T-cell (primary cell): ENCODE measurements around the gene VIL1. TPM values are rescaled to one million over a fixed set of nuclear protein-coding genes. Genes with fewer than 3 reads are reported as not detected.

Source experiments
- ATAC-seq, 4 experiments: fragments of 200-7000 bp in 3 of 4; fragments of 150-1000 bp in 1 of 4; cut with Tn5 transposase; replicated peaks in 1 of 4; 1 replicate in 3 of 4; 2 replicates in 1 of 4; pipeline ENCODE4 v1.10.0; 2021; ENCODE audit warnings: moderate library complexity in 3 of 4, mild to moderate bottlenecking in 2 of 4, moderate number of reproducible peaks in 1 of 4
- CTCF ChIA-PET, 2 donors: fragments of 300-600 bp; sonication (Branson Sonifier 250); formaldehyde crosslinking; loops; one replicate each; lab custom pipeline; 2022; ENCODE audit warnings: antibody characterized with exemption in 2 of 2; lab: Charles Lee
- POLR2A ChIA-PET, 2 donors: fragments of 300-600 bp; sonication (Branson Sonifier 250); formaldehyde crosslinking; loops; one replicate each; lab custom pipeline; 2022; ENCODE audit warnings: antibody characterized with exemption in 2 of 2; lab: Charles Lee
- DNase-seq, 35 experiments: peaks; one replicate each; pipeline versions ENCODE4 v3.0.0 to v3.0.0-alpha.2; 2013 to 2023
- H3K27ac ChIP-seq: one replicate; pipeline ENCODE4 v1.5.1; 2013; ENCODE audit warnings: low read length
- H3K27me3 ChIP-seq, 2 experiments: replicated peaks in 1 of 2; 1 replicate in 1 of 2; 2 replicates in 1 of 2; pipeline versions ENCODE4 v1.6.1 to v1.7.0; 2013; ENCODE audit warnings: low read length in 1 of 2, mixed read lengths in 1 of 2; ENCODE audit not compliant: control insufficient read depth in 2 of 2, insufficient read depth in 2 of 2; ENCODE audit errors: extremely low read depth in 1 of 2
- H3K36me3 ChIP-seq, 2 donors: 1 replicate in 1 of 2; 2 replicates in 1 of 2; pipeline versions ENCODE4 v1.6.1 to v1.7.0; 2013; ENCODE audit warnings: low read length in 1 of 2; ENCODE audit not compliant: control insufficient read depth in 2 of 2, insufficient read depth in 1 of 2; ENCODE audit errors: extremely low read depth in 1 of 2
- H3K4me1 ChIP-seq, 2 experiments: 1 replicate in 1 of 2; 2 replicates in 1 of 2; pipeline versions ENCODE4 v1.6.1 to v1.7.0; 2013; ENCODE audit warnings: low read length in 2 of 2, mixed read lengths in 1 of 2; ENCODE audit not compliant: insufficient read depth in 2 of 2, control insufficient read depth in 1 of 2; ENCODE audit errors: extremely low read depth in 1 of 2
- H3K4me3 ChIP-seq, 2 donors: 1 replicate in 1 of 2; 2 replicates in 1 of 2; pipeline versions ENCODE4 v1.5.1 to v1.7.0; 2013; ENCODE audit warnings: mild to moderate bottlenecking in 2 of 2, low read length in 1 of 2, moderate library complexity in 1 of 2; ENCODE audit not compliant: control insufficient read depth in 1 of 2; ENCODE audit errors: extremely low read depth in 1 of 2
- H3K9me3 ChIP-seq: 2 replicates; pipeline ENCODE4 v1.7.0; 2013
- H3K27ac Mint-ChIP-seq, 2 donors: one replicate each; pipeline ENCODE4 v1.8.0; 2020 to 2021; ENCODE audit warnings: mild to moderate bottlenecking in 2 of 2, mixed read lengths in 2 of 2
- H3K27me3 Mint-ChIP-seq, 2 donors: one replicate each; pipeline ENCODE4 v1.8.0; 2021 to 2022; ENCODE audit warnings: mixed read lengths in 2 of 2
- H3K36me3 Mint-ChIP-seq: one replicate; pipeline ENCODE4 v1.8.0; 2021; ENCODE audit warnings: mixed read lengths
- H3K4me1 Mint-ChIP-seq, 3 donors: one replicate each; pipeline ENCODE4 v1.8.0; 2020 to 2022; ENCODE audit warnings: mixed read lengths in 3 of 3, mild to moderate bottlenecking in 1 of 3
- H3K4me3 Mint-ChIP-seq, 3 donors: one replicate each; pipeline ENCODE4 v1.8.0; 2020 to 2022; ENCODE audit warnings: mild to moderate bottlenecking in 3 of 3, mixed read lengths in 3 of 3, moderate library complexity in 3 of 3
- H3K9me3 Mint-ChIP-seq, 3 donors: one replicate each; pipeline ENCODE4 v1.8.0; 2020 to 2022; ENCODE audit warnings: mixed read lengths in 3 of 3
- WGBS: methylation state at CpG from one replicate; pipeline ENCODE4 v1.1.5; 2013; ENCODE audit warnings: missing lambda C conversion rate; ENCODE audit not compliant: insufficient coverage; 5-methylcytosine and 5-hydroxymethylcytosine counted together
- total RNA-seq, 35 experiments: library from RNA in 6 of 35; stranded (reverse) in 6 of 35; fragments of 120-200 nt in 1 of 35; gene quantifications; one replicate each; pipeline versions ENCODE4 v1.2.1 to v1.2.4 and lab custom pipeline; 2013 to 2026

VIL1 gene
- total RNA-seq, 5 donors from 2014 or later (not counting 1 experiment from before 2014, with no cell fraction given) = 0.23 to 0.67 (median 0.51) TPM

DNA sequence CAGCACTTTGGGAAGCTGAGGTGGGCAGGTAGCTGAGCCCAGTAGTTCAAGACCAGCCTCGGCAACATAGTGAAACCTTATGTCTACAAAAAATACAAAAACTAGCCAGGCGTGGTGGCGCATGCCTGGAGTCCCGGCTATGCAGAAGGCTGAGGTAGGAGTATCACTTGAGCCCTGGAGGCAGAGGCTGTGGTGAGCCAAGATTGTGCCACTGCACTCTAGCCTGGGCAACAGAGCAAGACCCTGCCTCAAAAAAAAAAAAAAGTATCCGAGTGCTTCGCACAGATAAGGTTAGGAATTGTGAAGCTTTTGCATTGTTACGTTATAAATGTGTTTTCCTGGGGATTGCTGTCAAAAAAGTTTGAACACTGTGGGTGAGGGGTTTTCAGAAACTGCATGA, 15.1 kb upstream of the VIL1 start:
- H3K4me3 ChIP-seq = no peak overlapping the region
- POLR2A ChIA-PET = no interaction called here
- no peaks in the 10 kb centered on the region for H3K9me3 Mint-ChIP-seq
- H3K27me3 Mint-ChIP-seq = no peaks in the 10 kb centered on the region
- H3K36me3 ChIP-seq = peaks cover 14 to 33% of the 10 kb centered on the region in 2 donors
- H3K27me3 ChIP-seq = no peaks in the 10 kb centered on the region
- ATAC-seq (no peak), DNase-seq (no peak)
- CTCF ChIA-PET = interaction anchor here in 1 of 2 donors (0.5 to 0.7 kb wide), 2 partner anchors 173 to 245 kb away, joined by 3 read pairs; no protein-coding TSS in a partner anchor
- H3K27ac Mint-ChIP-seq = peak overlapping the region; percentile 49 to 84
- H3K4me1 ChIP-seq = peaks cover 22 to 82% of the 10 kb centered on the region in 2 experiments
- peaks cover 13% of the 10 kb centered on the region for H3K36me3 Mint-ChIP-seq
- H3K9me3 ChIP-seq = no peaks in the 10 kb centered on the region
- peak overlapping the region in 2 of 3 donors; percentile 31 to 32 for H3K4me3 Mint-ChIP-seq
- no peak overlapping the region for H3K27ac ChIP-seq
- 96% methylated on average over 3 of the region's 7 CpGs for WGBS
- H3K4me1 Mint-ChIP-seq = peaks cover 52 to 61% (median 59%) of the 10 kb centered on the region in 3 donors

DNA sequence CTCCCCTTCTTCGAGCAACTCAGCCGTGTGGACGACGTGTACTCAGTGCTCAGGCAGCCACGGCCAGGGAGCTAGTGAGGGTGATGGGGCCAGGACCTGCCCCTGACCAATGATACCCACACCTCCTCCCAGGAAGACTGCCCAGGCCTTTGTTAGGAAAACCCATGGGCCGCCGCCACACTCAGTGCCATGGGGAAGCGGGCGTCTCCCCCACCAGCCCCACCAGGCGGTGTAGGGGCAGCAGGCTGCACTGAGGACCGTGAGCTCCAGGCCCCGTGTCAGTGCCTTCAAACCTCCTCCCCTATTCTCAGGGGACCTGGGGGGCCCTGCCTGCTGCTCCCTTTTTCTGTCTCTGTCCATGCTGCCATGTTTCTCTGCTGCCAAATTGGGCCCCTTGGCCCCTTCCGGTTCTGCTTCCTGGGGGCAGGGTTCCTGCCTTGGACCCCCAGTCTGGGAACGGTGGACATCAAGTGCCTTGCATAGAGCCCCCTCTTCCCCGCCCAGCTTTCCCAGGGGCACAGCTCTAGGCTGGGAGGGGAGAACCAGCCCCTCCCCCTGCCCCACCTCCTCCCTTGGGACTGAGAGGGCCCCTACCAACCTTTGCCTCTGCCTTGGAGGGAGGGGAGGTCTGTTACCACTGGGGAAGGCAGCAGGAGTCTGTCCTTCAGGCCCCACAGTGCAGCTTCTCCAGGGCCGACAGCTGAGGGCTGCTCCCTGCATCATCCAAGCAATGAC, 14.4 kb upstream of the VIL1 start:
- ATAC-seq (no peak), DNase-seq (peak in 1 of 35 experiments; percentile 7)
- no peaks in the 10 kb centered on the region for H3K27me3 ChIP-seq
- no peak overlapping the region for H3K4me3 ChIP-seq
- ChIA-PET CTCF (interaction anchor here (0.5 to 1.1 kb wide), 6 partner anchors 8 to 244 kb away, joined by 3 to 4 read pairs (median 3); no protein-coding TSS in a partner anchor), POLR2A (interaction anchor here in 1 of 2 donors (0.7 kb wide), 2 partner anchors 16 to 137 kb away, joined by 3 to 4 read pairs; no protein-coding TSS in a partner anchor)
- H3K4me1 ChIP-seq = peaks cover 22 to 76% of the 10 kb centered on the region in 2 experiments
- no peaks in the 10 kb centered on the region for H3K9me3 Mint-ChIP-seq
- H3K4me3 Mint-ChIP-seq = peak overlapping the region in 1 of 3 donors; percentile 32
- peak overlapping the region in 1 of 2 donors; percentile 49 for H3K27ac Mint-ChIP-seq
- H3K9me3 ChIP-seq = no peaks in the 10 kb centered on the region
- peaks cover 13% of the 10 kb centered on the region for H3K36me3 Mint-ChIP-seq
- H3K4me1 Mint-ChIP-seq = peaks cover 52 to 61% (median 59%) of the 10 kb centered on the region in 3 donors
- peaks cover 14 to 33% of the 10 kb centered on the region in 2 donors for H3K36me3 ChIP-seq
- H3K27ac ChIP-seq = peak overlapping the region; percentile 23
- no peaks in the 10 kb centered on the region for H3K27me3 Mint-ChIP-seq
- 83% methylated on average over 10 of the region's 16 CpGs for WGBS

DNA sequence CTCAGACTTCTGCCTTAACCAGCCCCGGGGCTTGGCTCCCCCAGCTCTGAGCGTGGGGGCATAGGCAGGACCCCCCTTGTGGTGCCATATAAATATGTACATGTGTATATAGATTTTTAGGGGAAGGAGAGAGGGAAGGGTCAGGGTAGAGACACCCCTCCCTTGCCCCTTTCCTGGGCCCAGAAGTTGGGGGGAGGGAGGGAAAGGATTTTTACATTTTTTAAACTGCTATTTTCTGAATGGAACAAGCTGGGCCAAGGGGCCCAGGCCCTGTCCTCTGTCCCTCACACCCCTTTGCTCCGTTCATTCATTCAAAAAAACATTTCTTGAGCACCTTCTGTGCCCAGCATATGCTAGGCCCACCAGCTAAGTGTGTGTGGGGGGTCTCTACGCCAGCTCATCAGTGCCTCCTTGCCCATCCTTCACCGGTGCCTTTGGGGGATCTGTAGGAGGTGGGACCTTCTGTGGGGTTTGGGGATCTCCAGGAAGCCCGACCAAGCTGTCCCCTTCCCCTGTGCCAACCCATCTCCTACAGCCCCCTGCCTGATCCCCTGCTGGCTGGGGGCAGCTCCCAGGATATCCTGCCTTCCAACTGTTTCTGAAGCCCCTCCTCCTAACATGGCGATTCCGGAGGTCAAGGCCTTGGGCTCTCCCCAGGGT, 13.7 kb upstream of the VIL1 start:
- H3K27me3 ChIP-seq = no peaks in the 10 kb centered on the region
- H3K27ac ChIP-seq = peak overlapping the region; percentile 70
- no peaks in the 10 kb centered on the region for H3K27me3 Mint-ChIP-seq
- ChIA-PET CTCF (interaction anchor here in 1 of 2 donors (0.6 to 1.1 kb wide), 3 partner anchors 9 to 109 kb away, joined by 3 to 4 read pairs (median 3); no protein-coding TSS in a partner anchor), POLR2A (interaction anchor here in 1 of 2 donors (0.6 to 0.7 kb wide), 2 partner anchors 15 to 127 kb away, joined by 3 to 4 read pairs; no protein-coding TSS in a partner anchor)
- no peaks in the 10 kb centered on the region for H3K9me3 Mint-ChIP-seq
- ATAC-seq = no peak
- peak overlapping the region; percentile 17 to 44 for H3K4me3 ChIP-seq
- no CpG with 5 or more reads among the region's 8 CpGs for WGBS
- H3K4me1 ChIP-seq = peaks cover 22 to 76% of the 10 kb centered on the region in 2 experiments
- peaks cover 13% of the 10 kb centered on the region for H3K36me3 Mint-ChIP-seq
- H3K36me3 ChIP-seq = peaks cover 14 to 33% of the 10 kb centered on the region in 2 donors
- H3K4me1 Mint-ChIP-seq = peaks cover 52 to 61% (median 59%) of the 10 kb centered on the region in 3 donors
- H3K9me3 ChIP-seq = no peaks in the 10 kb centered on the region
- peak overlapping the region; percentile 86 to 89 for H3K27ac Mint-ChIP-seq
- DNase-seq = peak in 2 of 35 experiments; percentile 5 to 28
- H3K4me3 Mint-ChIP-seq = peak overlapping the region; percentile 78 to 95 (median 79)

DNA sequence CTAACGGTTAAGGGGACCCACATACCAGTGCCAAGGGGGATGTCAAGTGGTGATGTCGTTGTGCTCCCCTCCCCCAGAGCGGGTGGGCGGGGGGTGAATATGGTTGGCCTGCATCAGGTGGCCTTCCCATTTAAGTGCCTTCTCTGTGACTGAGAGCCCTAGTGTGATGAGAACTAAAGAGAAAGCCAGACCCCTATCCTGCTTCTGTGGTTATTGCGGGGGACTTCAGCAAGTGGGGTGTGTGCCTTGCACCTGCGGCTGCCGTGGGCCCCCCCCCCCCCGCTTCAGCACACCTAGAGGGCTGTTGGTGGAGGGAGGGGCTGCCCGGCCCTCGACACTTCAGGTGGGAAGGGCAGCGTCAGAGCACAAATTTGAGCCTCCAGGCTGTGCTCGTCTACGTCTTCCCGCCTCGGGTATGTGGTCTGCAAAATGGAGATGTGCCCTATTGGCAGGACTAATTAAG, 13.1 kb upstream of the VIL1 start:
- Mint-ChIP-seq H3K36me3 (peaks cover 13% of the 10 kb centered on the region), H3K27me3 (no peaks in the 10 kb centered on the region), H3K9me3 (no peaks in the 10 kb centered on the region), H3K4me1 (peaks cover 52 to 61% (median 59%) of the 10 kb centered on the region in 3 donors), H3K4me3 (peak overlapping the region; percentile 78 to 95 (median 79)), H3K27ac (peak overlapping the region; percentile 86 to 89)
- Histone ChIP-seq H3K27me3 (no peaks in the 10 kb centered on the region), H3K9me3 (no peaks in the 10 kb centered on the region), H3K36me3 (peaks cover 14 to 33% of the 10 kb centered on the region in 2 donors), H3K4me3 (peak overlapping the region; percentile 38 to 44), H3K4me1 (peaks cover 22 to 74% of the 10 kb centered on the region in 2 experiments), H3K27ac (peak overlapping the region; percentile 70)
- 0% methylated on average over 8 of the region's 15 CpGs for WGBS
- ATAC-seq (peak; percentile 21 to 25 (median 24)), DNase-seq (peak in 1 of 35 experiments; percentile 38)
- ChIA-PET CTCF (interaction anchor here in 1 of 2 donors (0.6 to 1.1 kb wide), 2 partner anchors 61 to 110 kb away, joined by 3 to 4 read pairs; no protein-coding TSS in a partner anchor), POLR2A (interaction anchor here in 1 of 2 donors (0.6 kb wide), 1 partner anchor 127 kb away, joined by 4 read pairs; no protein-coding TSS in a partner anchor)

DNA sequence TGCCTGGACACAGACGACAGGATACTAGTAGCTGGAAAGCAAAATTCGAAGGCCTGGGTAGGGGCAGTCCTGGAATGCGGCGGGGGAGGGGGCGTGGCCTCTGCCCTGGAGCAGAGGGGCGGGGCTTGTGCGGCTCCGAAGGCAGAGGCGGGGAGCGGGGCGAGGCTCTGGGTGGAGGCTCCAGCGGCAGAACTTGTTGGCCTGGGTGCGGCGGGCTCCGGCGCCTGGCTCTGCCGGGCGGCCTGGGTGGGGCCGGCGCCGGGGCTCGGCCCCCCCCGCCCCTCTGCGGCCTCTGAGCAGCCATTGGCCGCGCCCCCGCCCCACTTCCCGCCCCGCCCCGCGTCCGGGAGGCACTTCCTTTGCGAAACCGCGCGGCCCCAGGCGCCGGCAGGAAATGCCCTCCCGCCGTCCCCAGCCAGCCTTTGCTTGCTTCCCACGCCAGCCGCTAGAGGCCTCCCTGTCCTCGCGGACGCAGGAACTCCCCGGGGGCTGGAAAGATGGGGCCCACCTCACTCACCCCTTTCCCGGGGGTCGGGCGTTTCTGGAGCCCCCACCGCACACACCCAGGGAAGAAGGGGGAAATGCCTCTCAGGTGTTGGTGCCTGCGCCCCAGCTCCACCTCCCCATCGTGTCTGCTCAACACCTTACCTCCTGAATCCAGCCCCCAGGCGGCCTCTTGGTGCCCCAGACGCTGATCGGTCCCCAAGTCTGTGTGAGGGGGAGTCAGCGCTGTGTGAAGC, 12.5 kb upstream of the VIL1 start:
- Histone ChIP-seq H3K4me1 (peaks cover 19 to 68% of the 10 kb centered on the region in 2 experiments), H3K27ac (peak overlapping the region; percentile 71), H3K36me3 (peaks cover 14 to 32% of the 10 kb centered on the region in 2 donors), H3K4me3 (peak overlapping the region; percentile 49 to 60), H3K27me3 (no peaks in the 10 kb centered on the region), H3K9me3 (no peaks in the 10 kb centered on the region)
- 0% methylated on average over 28 of the region's 56 CpGs for WGBS
- DNase-seq (peak; percentile 80 to 98 (median 88)), ATAC-seq (peak; percentile 76 to 80 (median 80))
- H3K9me3 Mint-ChIP-seq = no peaks in the 10 kb centered on the region
- CTCF ChIA-PET = interaction anchor here (0.9 to 1.4 kb wide), 7 partner anchors 10 to 161 kb away, joined by 3 to 8 read pairs (median 4); partner anchors contain the start of genes AAMP (in 1 of the 2), PNKD (in 1 of the 2) and USP37 (in 1 of the 2)
- no peaks in the 10 kb centered on the region for H3K27me3 Mint-ChIP-seq
- POLR2A ChIA-PET = interaction anchor here in 1 of 2 donors (0.6 kb wide), 1 partner anchor 128 kb away, joined by 4 read pairs; no protein-coding TSS in a partner anchor
- peak overlapping the region; percentile 78 to 95 (median 79) for H3K4me3 Mint-ChIP-seq
- H3K27ac Mint-ChIP-seq = peak overlapping the region; percentile 87 to 91
- H3K4me1 Mint-ChIP-seq = peaks cover 49 to 57% (median 56%) of the 10 kb centered on the region in 3 donors
- peaks cover 13% of the 10 kb centered on the region for H3K36me3 Mint-ChIP-seq
